Activated B cell treated with CpG ODN at 0.5 μM for 24 hours (primary cell): Measurements from ENCODE around the gene PTPRS. TPM values are rescaled to one million over a fixed set of nuclear protein-coding genes. Genes with fewer than 3 reads are reported as not detected.

Source experiments
- ATAC-seq: fragments of 200-7000 bp; cut with Tn5 transposase; one replicate; pipeline ENCODE4 v1.10.0; 2021; ENCODE audit warnings: low read depth, mild to moderate bottlenecking, moderate library complexity
- CTCF ChIA-PET: fragments of 350-600 bp; sonication (Branson Sonifier 250); formaldehyde crosslinking; loops from one replicate; lab custom pipeline; 2021; ENCODE audit warnings: antibody characterized with exemption; lab: Charles Lee
- POLR2A ChIA-PET: fragments of 350-600 bp; sonication (Branson Sonifier 250); formaldehyde crosslinking; loops from one replicate; lab custom pipeline; 2021; ENCODE audit warnings: antibody characterized with exemption; lab: Charles Lee
- DNase-seq: peaks from one replicate; pipeline ENCODE4 v3.0.0; 2022
- H3K27ac Mint-ChIP-seq: one replicate; pipeline ENCODE4 v1.8.0; 2020; ENCODE audit warnings: mixed read lengths
- H3K27me3 Mint-ChIP-seq: one replicate; pipeline ENCODE4 v1.8.0; 2021; ENCODE audit warnings: mixed read lengths
- H3K36me3 Mint-ChIP-seq: one replicate; pipeline ENCODE4 v1.8.0; 2021; ENCODE audit warnings: low read depth, mixed read lengths
- H3K4me1 Mint-ChIP-seq: one replicate; pipeline ENCODE4 v1.8.0; 2021; ENCODE audit warnings: mixed read lengths
- H3K4me3 Mint-ChIP-seq: one replicate; pipeline ENCODE4 v1.8.0; 2020; ENCODE audit warnings: mild to moderate bottlenecking, mixed read lengths
- H3K9me3 Mint-ChIP-seq: one replicate; pipeline ENCODE4 v1.8.0; 2020; ENCODE audit warnings: mixed read lengths
- intact Hi-C: fragments of 100-400 bp; cut with micrococcal nuclease; formaldehyde crosslinking; loops from one replicate; pipeline ENCODE4 v1.15.1; 2024
- total RNA-seq: library from RNA; stranded (reverse); gene quantifications from 2 replicates; pipeline ENCODE4 v1.2.3, GENCODE V29; 2022
- TF ChIP-seq, protein P1 (sequence below): fragments of 200-600 bp; IDR thresholded peaks from one replicate; pipeline ENCODE4 v1.8.0; 2022; ENCODE audit warnings: antibody characterized with exemption, mild to moderate bottlenecking

Gene PTPRS
- total RNA-seq, 1 donor from 2014 or later = 3.4 TPM

DNA sequence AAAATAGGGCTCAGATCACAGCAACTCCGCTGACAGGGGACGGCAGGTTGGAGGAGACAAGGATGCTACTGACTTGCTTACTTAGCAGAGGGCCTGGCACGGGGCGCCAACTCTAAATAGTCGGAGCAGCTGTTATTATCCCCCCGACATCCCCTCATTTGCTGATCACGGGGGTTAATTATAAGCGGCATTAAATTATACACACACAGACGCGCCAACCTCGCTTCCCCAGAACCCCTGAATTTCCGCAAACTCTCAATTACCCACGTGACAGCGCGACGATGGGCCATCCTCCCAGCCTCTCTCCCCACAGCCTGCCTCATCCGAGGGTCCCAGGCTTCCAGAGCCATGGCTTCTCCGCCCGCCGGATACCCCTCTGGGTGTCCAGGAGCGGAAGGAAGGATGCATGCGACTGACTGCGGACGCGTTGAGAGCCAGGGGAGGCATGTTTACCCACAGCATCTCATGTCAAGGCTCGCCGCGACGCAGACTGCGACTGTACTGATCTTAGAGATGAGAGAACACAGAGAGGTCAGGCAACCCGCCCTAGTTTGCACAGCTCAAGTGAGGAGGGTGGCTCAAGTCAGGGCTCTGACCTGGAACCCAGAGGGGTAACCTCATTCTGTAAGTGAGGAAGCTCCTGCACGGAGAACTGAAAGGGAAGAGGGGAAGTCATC, 5.7 kb downstream of the PTPRS start:
- Mint-ChIP-seq H3K9me3 (no peaks in the 10 kb centered on the region), H3K27ac (no peak overlapping the region), H3K4me1 (peaks cover 28% of the 10 kb centered on the region), H3K4me3 (no peak overlapping the region), H3K27me3 (peaks cover 49% of the 10 kb centered on the region), H3K36me3 (no peaks in the 10 kb centered on the region)
- TF ChIP-seq, protein P1, sequence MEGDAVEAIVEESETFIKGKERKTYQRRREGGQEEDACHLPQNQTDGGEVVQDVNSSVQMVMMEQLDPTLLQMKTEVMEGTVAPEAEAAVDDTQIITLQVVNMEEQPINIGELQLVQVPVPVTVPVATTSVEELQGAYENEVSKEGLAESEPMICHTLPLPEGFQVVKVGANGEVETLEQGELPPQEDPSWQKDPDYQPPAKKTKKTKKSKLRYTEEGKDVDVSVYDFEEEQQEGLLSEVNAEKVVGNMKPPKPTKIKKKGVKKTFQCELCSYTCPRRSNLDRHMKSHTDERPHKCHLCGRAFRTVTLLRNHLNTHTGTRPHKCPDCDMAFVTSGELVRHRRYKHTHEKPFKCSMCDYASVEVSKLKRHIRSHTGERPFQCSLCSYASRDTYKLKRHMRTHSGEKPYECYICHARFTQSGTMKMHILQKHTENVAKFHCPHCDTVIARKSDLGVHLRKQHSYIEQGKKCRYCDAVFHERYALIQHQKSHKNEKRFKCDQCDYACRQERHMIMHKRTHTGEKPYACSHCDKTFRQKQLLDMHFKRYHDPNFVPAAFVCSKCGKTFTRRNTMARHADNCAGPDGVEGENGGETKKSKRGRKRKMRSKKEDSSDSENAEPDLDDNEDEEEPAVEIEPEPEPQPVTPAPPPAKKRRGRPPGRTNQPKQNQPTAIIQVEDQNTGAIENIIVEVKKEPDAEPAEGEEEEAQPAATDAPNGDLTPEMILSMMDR = no peak
- ChIA-PET POLR2A (no interaction called here), CTCF (no interaction called here)
- DNase-seq (no peak), ATAC-seq (no peak)
- intact Hi-C loops = no loop called here

DNA sequence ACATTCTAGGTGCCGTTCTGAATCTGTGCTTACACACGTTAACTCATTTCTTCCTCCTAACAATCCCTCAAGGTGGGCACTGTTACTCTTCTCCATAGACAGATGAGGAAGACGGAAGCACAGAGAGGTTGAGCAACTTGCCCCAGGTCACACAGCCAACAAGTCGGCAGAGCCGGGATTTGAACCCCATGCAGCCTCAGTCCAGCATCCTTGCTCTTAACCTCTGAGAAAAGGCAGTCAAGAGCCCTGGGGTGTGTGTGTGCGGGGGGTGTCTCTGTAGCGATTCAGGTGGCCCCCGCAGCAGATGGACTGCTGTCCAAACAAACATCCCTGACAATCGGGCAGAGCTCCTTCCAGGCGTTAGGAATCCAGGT, 6.3 kb downstream of the PTPRS start:
- no peak for ATAC-seq
- TF ChIP-seq, protein P1 = no peak
- Mint-ChIP-seq H3K4me3 (no peak overlapping the region), H3K4me1 (peaks cover 27% of the 10 kb centered on the region), H3K27me3 (peaks cover 48% of the 10 kb centered on the region), H3K27ac (no peak overlapping the region), H3K36me3 (no peaks in the 10 kb centered on the region), H3K9me3 (no peaks in the 10 kb centered on the region)
- CTCF ChIA-PET = no interaction called here
- POLR2A ChIA-PET = no interaction called here
- intact Hi-C loops = no loop called here
- no peak for DNase-seq

DNA sequence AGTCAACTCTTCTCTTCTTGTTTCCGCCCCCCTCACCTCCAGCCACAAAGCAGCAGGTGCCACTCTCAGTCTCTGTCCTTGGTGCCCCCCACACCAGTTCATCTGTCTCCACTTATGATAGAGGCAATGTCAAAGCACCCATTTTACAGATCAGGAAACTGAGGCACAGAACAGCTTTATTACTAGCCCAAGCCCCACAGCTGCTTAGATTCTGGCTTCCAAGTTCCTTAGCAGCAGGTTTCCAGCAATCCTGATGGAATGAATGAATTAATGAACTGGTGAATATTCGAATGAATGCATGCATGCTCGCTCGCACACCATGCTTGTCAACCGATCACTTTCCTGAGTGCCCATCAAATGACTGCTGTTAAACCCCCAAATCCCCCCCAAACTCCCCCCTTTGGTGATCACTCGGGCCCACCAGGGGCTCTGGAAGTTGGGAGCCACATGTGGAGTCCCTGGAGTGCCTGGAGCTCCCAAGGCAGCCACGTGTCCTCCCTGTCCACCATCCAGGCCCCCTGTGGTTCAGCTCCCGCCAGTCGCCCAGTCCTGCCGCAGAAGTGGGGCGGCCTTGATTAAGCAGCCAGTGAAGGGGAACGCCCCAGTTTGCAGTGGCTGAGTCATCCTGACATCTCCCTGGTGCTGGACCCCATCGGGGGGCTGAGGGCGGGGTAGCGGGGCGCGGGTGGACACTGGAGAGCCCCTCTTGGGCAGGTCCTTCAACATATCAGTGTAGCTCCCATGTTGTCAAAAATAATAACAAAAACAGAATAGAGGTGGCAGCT, 6.8 kb downstream of the PTPRS start:
- ATAC-seq (no peak), DNase-seq (no peak)
- Mint-ChIP-seq H3K27ac (no peak overlapping the region), H3K27me3 (peaks cover 43% of the 10 kb centered on the region), H3K4me1 (peaks cover 21% of the 10 kb centered on the region), H3K36me3 (no peaks in the 10 kb centered on the region), H3K9me3 (no peaks in the 10 kb centered on the region), H3K4me3 (no peak overlapping the region)
- CTCF ChIA-PET = no interaction called here
- TF ChIP-seq, protein P1 = no peak
- intact Hi-C loops = no loop called here
- POLR2A ChIA-PET = no interaction called here

DNA sequence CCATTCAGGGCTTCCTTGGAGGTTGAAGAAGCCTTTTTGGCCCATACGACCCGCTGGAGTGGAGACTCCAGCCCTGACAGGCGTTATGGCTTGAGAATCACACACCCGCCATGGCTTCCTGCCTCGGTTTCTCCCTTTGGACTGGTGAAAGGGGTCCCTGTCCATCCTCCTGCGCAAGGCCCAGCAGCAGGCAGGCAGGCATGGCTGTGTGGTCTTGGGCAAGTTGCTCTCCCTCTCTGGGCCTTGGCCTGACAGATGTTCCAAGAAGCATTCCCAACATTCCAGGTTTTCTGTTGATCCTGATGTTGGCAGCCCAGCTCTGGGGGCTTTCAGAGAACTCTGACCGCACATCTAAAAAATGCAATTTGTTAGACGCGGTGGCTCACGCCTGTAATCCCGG, 8.1 kb downstream of the PTPRS start:
- ATAC-seq = no peak
- H3K4me1 Mint-ChIP-seq = peaks cover 19% of the 10 kb centered on the region
- TF ChIP-seq, protein P1 = no peak
- ChIA-PET CTCF (no interaction called here), POLR2A (no interaction called here)
- DNase-seq = no peak
- peaks cover 35% of the 10 kb centered on the region for H3K27me3 Mint-ChIP-seq
- no peaks in the 10 kb centered on the region for H3K36me3 Mint-ChIP-seq
- intact Hi-C loops = no loop called here
- H3K9me3 Mint-ChIP-seq = no peaks in the 10 kb centered on the region
- H3K4me3 Mint-ChIP-seq = no peak overlapping the region
- H3K27ac Mint-ChIP-seq = no peak overlapping the region

DNA sequence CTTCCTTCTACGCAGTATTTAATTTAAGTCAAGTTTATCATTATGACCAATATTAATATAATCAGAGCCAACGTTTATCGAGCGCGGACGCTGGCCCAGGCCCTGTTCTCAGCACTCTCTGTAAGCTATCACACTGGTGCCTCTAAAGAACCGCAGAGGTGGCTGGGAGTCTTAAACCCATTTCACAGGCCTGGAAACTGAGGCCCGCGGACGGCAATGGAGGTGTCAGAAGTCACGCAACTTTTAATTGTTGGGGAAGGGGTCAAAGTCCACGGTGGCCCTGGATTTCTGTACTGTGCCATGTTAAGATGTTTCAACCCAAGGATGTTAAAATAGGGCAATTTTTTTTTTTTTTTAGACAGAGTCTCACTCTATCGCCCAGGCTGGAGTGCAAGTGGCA, 8.8 kb downstream of the PTPRS start:
- peaks cover 30% of the 10 kb centered on the region for H3K27me3 Mint-ChIP-seq
- peaks cover 19% of the 10 kb centered on the region for H3K4me1 Mint-ChIP-seq
- ChIA-PET POLR2A (no interaction called here), CTCF (no interaction called here)
- H3K27ac Mint-ChIP-seq = no peak overlapping the region
- TF ChIP-seq, protein P1 = no peak
- no peak overlapping the region for H3K4me3 Mint-ChIP-seq
- DNase-seq = no peak
- H3K36me3 Mint-ChIP-seq = no peaks in the 10 kb centered on the region
- no peaks in the 10 kb centered on the region for H3K9me3 Mint-ChIP-seq
- ATAC-seq = no peak
- intact Hi-C loops = no loop called here
